ENCODE measurements around the gene ZNF324B. TPM values are rescaled to one million over a fixed set of nuclear protein-coding genes. Genes with fewer than 3 reads are reported as not detected.

The ZNF324B gene
- total and polyA plus RNA-seq, 2 donors (not counting 3 experiments of a cell fraction or from before 2014, with no cell fraction given): 3.4 to 6.9 TPM

DNA sequence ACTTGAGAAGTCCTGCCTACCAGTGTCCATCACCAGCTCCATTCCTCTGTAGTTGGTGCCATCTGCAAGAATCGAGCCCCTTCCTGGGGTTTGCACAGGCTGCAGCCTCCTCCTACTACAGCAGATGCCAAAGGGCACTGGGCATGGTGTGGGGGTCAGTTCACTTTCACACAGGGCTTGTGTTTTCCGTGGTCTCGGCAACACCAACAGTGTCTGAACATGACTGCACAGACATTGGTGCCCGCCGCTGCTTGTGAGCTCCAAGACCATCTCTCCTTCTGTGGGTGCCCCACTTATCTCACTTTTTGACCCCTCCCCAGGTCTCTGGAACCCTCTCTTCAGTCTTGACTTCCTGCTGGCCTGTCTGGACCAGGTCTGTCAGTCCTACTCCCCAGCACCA, 40.0 kb downstream of the ZNF324B start:
- BruUV-seq (replicated peaks): no TSS peak
- Histone ChIP-seq H3K4me1 (ENCODE audit: control insufficient read depth, extremely low read depth, insufficient read depth, low read length) (no peaks in the 10 kb centered on the region), H3K27me3 (ENCODE audit: control insufficient read depth in 2 of 2, insufficient read depth in 2 of 2, low read length in 2 of 2) (no peaks in the 10 kb centered on the region), H3K36me3 (ENCODE audit: control insufficient read depth in 2 of 2, extremely low read depth in 1 of 2, insufficient read depth in 2 of 2, low read length in 2 of 2) (no peaks in the 10 kb centered on the region), H3K27ac (ENCODE audit: insufficient read depth, low read depth, low read length) (no peak overlapping the region), H3K9ac (replicated peaks; ENCODE audit: extremely low read depth, insufficient read depth, low read length) (no peak overlapping the region), H4K20me1 (replicated peaks; ENCODE audit: control insufficient read depth, extremely low read depth, insufficient read depth, low read length) (no peaks in the 10 kb centered on the region), H3K9me1 (replicated peaks; ENCODE audit: control insufficient read depth, extremely low read depth, insufficient read depth, low read length) (no peaks in the 10 kb centered on the region), H3K9me3 (replicated peaks; ENCODE audit: control insufficient read depth, insufficient read depth, low read length) (no peaks in the 10 kb centered on the region), H2AFZ (ENCODE audit: low read depth, low read length) (no peak overlapping the region), H3K4me3 (replicated peaks in 1 of 3; ENCODE audit: insufficient read depth in 1 of 3, low read depth in 1 of 3, low read length in 3 of 3) (no peak overlapping the region), H3K4me2 (ENCODE audit: insufficient read depth, low read length) (no peak overlapping the region), H3K79me2 (ENCODE audit: control insufficient read depth, insufficient read depth, low read length) (no peaks in the 10 kb centered on the region)
- POLR2A ChIA-PET: no interaction called here
- TF ChIP-seq MYC (IDR thresholded peaks at IDR 0.05; ENCODE audit: low read depth, low read length): no peak
- no peak for TF ChIP-seq POLR2AphosphoS5 (IDR thresholded peaks at IDR 0.05; ENCODE audit: insufficient read depth, low read depth, low read length)
- TF ChIP-seq, protein P1, sequence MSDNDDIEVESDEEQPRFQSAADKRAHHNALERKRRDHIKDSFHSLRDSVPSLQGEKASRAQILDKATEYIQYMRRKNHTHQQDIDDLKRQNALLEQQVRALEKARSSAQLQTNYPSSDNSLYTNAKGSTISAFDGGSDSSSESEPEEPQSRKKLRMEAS (IDR thresholded peaks at IDR 0.05; ENCODE audit: insufficient read depth, insufficient read length): no peak
- no peak for TF ChIP-seq GATA2 (IDR thresholded peaks at IDR 0.05; ENCODE audit: insufficient read depth, insufficient read length, low read depth, low read length)
- TF ChIP-seq JUN (IDR thresholded peaks at IDR 0.05; ENCODE audit: borderline replicate concordance, insufficient read depth, insufficient read length, low read depth): no peak
- TF ChIP-seq, protein P2, sequence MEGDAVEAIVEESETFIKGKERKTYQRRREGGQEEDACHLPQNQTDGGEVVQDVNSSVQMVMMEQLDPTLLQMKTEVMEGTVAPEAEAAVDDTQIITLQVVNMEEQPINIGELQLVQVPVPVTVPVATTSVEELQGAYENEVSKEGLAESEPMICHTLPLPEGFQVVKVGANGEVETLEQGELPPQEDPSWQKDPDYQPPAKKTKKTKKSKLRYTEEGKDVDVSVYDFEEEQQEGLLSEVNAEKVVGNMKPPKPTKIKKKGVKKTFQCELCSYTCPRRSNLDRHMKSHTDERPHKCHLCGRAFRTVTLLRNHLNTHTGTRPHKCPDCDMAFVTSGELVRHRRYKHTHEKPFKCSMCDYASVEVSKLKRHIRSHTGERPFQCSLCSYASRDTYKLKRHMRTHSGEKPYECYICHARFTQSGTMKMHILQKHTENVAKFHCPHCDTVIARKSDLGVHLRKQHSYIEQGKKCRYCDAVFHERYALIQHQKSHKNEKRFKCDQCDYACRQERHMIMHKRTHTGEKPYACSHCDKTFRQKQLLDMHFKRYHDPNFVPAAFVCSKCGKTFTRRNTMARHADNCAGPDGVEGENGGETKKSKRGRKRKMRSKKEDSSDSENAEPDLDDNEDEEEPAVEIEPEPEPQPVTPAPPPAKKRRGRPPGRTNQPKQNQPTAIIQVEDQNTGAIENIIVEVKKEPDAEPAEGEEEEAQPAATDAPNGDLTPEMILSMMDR (IDR thresholded peaks at IDR 0.05; ENCODE audit: extremely low read depth in 1 of 2, insufficient read depth in 1 of 2, low read depth in 1 of 2, low read length in 2 of 2): no peak
- TF ChIP-seq FOS (IDR thresholded peaks at IDR 0.05; ENCODE audit: borderline replicate concordance, insufficient read depth, low read length): no peak
- TF ChIP-seq POLR2A (IDR thresholded peaks at IDR 0.05; ENCODE audit: low read depth, low read length): no peak
- no peak for TF ChIP-seq EZH2 (IDR thresholded peaks at IDR 0.05; ENCODE audit: borderline replicate concordance, low read depth, low read length, severe bottlenecking)
- dilution Hi-C loops (cut with MboI; ENCODE audit: extremely low pct_ligation_motif_present, low sequenced_read_pairs) (no loop called here), intact Hi-C loops (cut with micrococcal nuclease) (no loop called here)
- FAIRE-seq: no peak
- no peak for DNase-seq (ENCODE audit: low read depth, low spot score)
- CTCF ChIA-PET: no interaction called here
